ENCODE data around the gene TMEM140. TPM values are rescaled to one million over a fixed set of nuclear protein-coding genes. Genes with fewer than 3 reads are reported as not detected.

The TMEM140 gene
- total RNA-seq, 1 experiment from 2014 or later, result 0.92 TPM

DNA sequence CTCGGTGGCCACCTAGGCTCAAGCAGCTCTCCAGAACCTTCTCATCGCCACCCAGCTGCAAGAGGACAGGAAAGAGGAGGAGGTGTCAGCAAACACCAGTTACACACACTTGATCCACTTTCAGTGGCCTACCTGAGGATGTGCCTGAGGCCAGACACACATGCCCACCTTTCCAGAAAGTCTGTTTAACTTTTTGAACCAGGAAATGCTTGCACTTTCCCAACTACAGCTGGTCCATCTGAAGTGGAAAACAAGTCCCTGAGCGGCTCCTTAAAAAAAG is 38.3 kb downstream of the TMEM140 start:
- ChIA-PET CTCF (no interaction called here), POLR2A (ENCODE audit: unreplicated experiment) (no interaction called here)
- TF ChIP-seq, protein P1, sequence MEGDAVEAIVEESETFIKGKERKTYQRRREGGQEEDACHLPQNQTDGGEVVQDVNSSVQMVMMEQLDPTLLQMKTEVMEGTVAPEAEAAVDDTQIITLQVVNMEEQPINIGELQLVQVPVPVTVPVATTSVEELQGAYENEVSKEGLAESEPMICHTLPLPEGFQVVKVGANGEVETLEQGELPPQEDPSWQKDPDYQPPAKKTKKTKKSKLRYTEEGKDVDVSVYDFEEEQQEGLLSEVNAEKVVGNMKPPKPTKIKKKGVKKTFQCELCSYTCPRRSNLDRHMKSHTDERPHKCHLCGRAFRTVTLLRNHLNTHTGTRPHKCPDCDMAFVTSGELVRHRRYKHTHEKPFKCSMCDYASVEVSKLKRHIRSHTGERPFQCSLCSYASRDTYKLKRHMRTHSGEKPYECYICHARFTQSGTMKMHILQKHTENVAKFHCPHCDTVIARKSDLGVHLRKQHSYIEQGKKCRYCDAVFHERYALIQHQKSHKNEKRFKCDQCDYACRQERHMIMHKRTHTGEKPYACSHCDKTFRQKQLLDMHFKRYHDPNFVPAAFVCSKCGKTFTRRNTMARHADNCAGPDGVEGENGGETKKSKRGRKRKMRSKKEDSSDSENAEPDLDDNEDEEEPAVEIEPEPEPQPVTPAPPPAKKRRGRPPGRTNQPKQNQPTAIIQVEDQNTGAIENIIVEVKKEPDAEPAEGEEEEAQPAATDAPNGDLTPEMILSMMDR (conservative IDR thresholded peaks at IDR 0.05), result no peak
- no peak for TF ChIP-seq EZH2 (IDR thresholded peaks at IDR 0.05; ENCODE audit: low read depth)
- Histone ChIP-seq H3K79me2 (ENCODE audit: low read depth) (no peaks in the 10 kb centered on the region), H3K27ac (no peak overlapping the region), H3K4me3 (no peak overlapping the region), H3K27me3 (ENCODE audit: insufficient read depth, low read depth) (no peaks in the 10 kb centered on the region), H3K9me3 (ENCODE audit: insufficient read depth, low read depth) (peaks cover 13% of the 10 kb centered on the region), H4K20me1 (ENCODE audit: insufficient read depth) (no peaks in the 10 kb centered on the region), H3F3A (ENCODE audit: insufficient read depth, low read depth) (no peaks in the 10 kb centered on the region), H3K4me2 (no peak overlapping the region), H3K36me3 (ENCODE audit: low read depth) (no peaks in the 10 kb centered on the region), H3K4me1 (replicated peaks; ENCODE audit: insufficient read depth) (no peaks in the 10 kb centered on the region), H2AFZ (no peak overlapping the region), H3K9me2 (ENCODE audit: insufficient read depth) (no peaks in the 10 kb centered on the region)
- BruUV-seq (replicated peaks), result no TSS peak
- DNase-seq, result no peak
- intact Hi-C loops (cut with micrococcal nuclease; ENCODE audit: unreplicated experiment), result no loop called here

DNA sequence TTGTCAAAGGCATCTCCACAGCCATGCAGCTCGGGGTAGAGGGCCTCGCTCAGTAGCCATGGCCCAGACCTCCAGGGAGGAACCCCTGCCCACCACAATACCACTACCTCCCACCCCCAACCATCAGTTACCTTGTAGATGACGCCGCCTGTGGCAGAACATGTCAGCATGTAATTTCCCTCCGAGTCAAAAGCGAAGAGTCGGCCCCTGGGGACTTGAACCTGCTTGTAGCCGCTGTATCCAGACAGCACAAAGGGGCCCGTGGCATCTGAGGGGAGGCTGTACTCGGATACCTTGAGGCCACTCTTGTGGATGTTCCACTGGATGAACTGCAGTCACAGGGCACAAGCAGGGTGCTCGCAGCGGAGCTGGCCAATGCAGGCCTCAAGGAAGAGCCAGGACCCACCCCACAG is 39.0 kb downstream of the TMEM140 start:
- Histone ChIP-seq H3K4me2 (no peak overlapping the region), H4K20me1 (ENCODE audit: insufficient read depth) (no peaks in the 10 kb centered on the region), H3K4me3 (no peak overlapping the region), H3K36me3 (ENCODE audit: low read depth) (no peaks in the 10 kb centered on the region), H3K9me2 (ENCODE audit: insufficient read depth) (no peaks in the 10 kb centered on the region), H3K27ac (no peak overlapping the region), H3K27me3 (ENCODE audit: insufficient read depth, low read depth) (no peaks in the 10 kb centered on the region), H3K9me3 (ENCODE audit: insufficient read depth, low read depth) (peaks cover 6% of the 10 kb centered on the region), H3K4me1 (replicated peaks; ENCODE audit: insufficient read depth) (no peaks in the 10 kb centered on the region), H3F3A (ENCODE audit: insufficient read depth, low read depth) (no peaks in the 10 kb centered on the region), H2AFZ (no peak overlapping the region), H3K79me2 (ENCODE audit: low read depth) (no peaks in the 10 kb centered on the region)
- CTCF ChIA-PET, result no interaction called here
- TF ChIP-seq, protein P1 (conservative IDR thresholded peaks at IDR 0.05), result no peak
- no peak for TF ChIP-seq EZH2 (IDR thresholded peaks at IDR 0.05; ENCODE audit: low read depth)
- POLR2A ChIA-PET (ENCODE audit: unreplicated experiment), result no interaction called here
- intact Hi-C loops (cut with micrococcal nuclease; ENCODE audit: unreplicated experiment), result no loop called here
- no TSS peak for BruUV-seq (replicated peaks)
- DNase-seq, result no peak

DNA sequence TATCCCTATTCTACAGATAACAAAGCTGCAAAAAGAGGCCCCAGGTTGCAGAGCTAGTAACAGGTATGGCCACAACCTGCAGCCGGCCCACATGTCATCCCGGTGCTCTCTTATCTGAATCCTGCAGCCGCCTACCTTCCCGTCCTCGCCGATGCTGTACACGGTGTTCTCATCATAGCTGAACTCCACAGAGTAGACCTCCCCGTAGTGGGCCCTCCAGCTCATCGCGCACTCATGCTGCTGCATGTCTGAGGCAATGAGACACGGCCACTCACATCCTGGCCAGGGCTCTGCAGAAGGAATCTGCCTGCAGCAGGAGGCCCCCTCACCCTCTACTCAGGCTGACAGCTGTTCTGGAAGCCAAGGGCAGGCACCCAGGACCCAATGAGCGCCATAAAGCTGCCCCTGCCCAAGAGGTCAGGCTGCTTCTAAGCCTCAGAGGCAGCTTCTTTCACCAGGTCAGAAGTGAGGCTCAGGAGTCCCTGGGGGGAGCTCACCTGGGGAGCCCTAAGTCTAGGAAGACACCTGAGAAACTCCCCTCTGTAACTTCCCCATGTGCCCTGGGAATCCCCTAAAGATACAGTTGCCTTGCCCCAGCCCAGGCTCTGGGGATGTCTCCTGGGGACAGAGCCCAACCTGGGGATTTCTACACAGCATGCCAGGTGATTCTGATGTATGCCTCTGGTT is 40.6 kb downstream of the TMEM140 start:
- ChIA-PET CTCF (no interaction called here), POLR2A (ENCODE audit: unreplicated experiment) (no interaction called here)
- H3K27ac ChIP-seq, result no peak overlapping the region
- no peaks in the 10 kb centered on the region for H3F3A ChIP-seq (ENCODE audit: insufficient read depth, low read depth)
- no peaks in the 10 kb centered on the region for H3K9me2 ChIP-seq (ENCODE audit: insufficient read depth)
- H3K4me3 ChIP-seq, result no peak overlapping the region
- intact Hi-C loops (cut with micrococcal nuclease; ENCODE audit: unreplicated experiment), result no loop called here
- no peaks in the 10 kb centered on the region for H3K4me1 ChIP-seq (replicated peaks; ENCODE audit: insufficient read depth)
- TF ChIP-seq, protein P1 (conservative IDR thresholded peaks at IDR 0.05), result no peak
- H2AFZ ChIP-seq, result no peak overlapping the region
- no peaks in the 10 kb centered on the region for H3K9me3 ChIP-seq (ENCODE audit: insufficient read depth, low read depth)
- no peaks in the 10 kb centered on the region for H3K36me3 ChIP-seq (ENCODE audit: low read depth)
- peak in 1 of 2 experiments; percentile 5 for DNase-seq
- no peaks in the 10 kb centered on the region for H3K79me2 ChIP-seq (ENCODE audit: low read depth)
- H3K27me3 ChIP-seq (ENCODE audit: insufficient read depth, low read depth), result no peaks in the 10 kb centered on the region
- BruUV-seq (replicated peaks), result no TSS peak
- H3K4me2 ChIP-seq, result no peak overlapping the region
- no peaks in the 10 kb centered on the region for H4K20me1 ChIP-seq (ENCODE audit: insufficient read depth)
